GM21423 (cell line): ENCODE measurements around the gene PLA2G5.
"Not testable (repeated sequence)": the region's sequence is repeated elsewhere in the genome, so short reads cannot be mapped to it uniquely, and the experiment has no call there.

ENCODE experiments used
- ATAC-seq: cut with Tn5 transposase; IDR thresholded peaks from one replicate; pipeline ENCODE4 v1.9.1; 2021; ENCODE audit warnings: mild to moderate bottlenecking, moderate library complexity; ENCODE audit not compliant: unreplicated experiment

The PLA2G5 gene

GRCh38 chr1:20069874-20070273, at the start of gene PLA2G5:
Gene PLA2G5, plus strand, starts transcription at chr1:20070194. Its CDS starts 14,637 bp downstream, at chr1:20084831.
- no peak for ATAC-seq

GRCh38 chr1:20028125-20028524, 41.9 kb upstream of the PLA2G5 start:
- ATAC-seq, result no peak

- ATAC-seq, result no peak
Observed at GRCh38 chr1:20028726-20029125, 41.3 kb upstream of the PLA2G5 start.

DNA sequence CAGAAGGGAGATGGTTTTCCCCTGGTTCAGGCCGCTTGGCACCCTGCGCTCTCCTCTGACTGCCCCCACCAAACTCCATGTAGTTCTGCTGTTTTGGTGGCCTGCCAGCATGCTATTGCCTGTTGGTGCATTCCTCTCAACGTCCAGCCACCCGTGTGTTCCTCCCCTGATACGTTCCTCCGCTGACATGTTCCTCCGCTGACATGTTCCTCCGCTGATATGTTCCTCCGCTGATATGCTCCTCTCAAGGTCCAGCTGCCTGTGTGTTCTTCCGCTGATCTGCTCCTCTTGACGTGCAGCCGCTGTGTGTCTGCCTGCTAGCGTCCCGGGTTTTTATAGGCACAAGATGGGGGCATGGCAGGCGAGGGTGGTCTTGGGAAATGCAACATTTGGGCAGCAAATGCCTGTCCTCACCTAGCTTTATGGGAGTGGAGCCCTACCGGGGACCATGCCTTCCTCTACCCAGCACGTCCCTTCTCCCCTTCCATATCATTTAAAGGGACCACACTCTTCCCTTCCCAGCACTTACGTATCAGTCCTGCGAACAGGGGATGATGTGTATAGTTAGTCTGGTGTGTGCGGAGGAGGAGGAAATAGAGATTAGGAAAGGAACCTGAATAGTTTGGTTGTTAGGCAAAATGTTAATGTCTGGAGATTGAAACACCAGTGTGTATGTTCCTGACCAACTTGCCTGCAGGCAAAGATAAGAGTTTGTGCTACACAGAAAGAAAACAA, 40.6 kb upstream of the PLA2G5 start:
- no peak for ATAC-seq

GRCh38 chr1:20030436-20031151, 39.4 kb upstream of the PLA2G5 start:
- not testable (repeated sequence) for ATAC-seq

GRCh38 chr1:20031161-20031560, 38.8 kb upstream of the PLA2G5 start:
- ATAC-seq, result no peak

GRCh38 chr1:20031836-20032235, 38.2 kb upstream of the PLA2G5 start:
- no peak for ATAC-seq

DNA sequence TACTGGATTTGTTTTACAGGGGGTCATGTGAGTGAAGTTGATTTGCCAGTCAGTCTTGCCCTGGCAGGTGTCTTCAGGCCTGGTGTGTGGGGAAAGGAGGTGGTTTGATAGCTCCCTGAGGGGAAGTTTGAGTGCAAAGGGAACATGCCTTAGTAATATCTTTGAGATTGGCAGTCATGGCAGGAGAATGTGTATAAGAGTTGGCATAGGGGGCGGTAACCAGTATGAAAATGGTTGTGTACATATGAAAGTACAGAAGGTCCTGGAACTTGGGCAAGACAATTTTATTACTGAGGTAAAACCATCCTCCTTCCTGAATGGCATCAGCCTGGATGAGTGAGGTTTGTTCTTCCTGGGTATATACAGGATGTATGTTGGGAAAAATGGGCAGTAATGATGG, 37.6 kb upstream of the PLA2G5 start:
- no peak for ATAC-seq

DNA sequence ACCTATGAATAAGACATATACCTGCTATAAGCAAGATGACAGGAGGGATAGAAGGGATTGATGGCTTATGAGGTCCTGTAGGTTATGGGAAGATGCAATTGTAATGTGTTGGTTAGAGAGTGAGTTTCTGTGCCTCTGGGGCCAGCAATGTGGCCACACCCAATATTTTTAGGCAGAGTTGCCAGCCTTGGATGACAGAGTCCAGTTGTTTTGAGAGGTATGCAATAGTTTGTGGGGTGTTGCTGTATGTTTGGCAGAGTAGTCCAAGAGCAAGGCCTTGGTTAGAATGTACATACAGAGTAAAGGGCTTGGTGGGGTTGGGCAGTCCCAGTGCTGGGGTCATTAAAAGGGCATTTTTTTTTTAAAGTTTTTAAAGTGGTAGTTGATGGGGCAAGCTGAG, 36.6 kb upstream of the PLA2G5 start:
- ATAC-seq, result no peak

- ATAC-seq, result no peak
Observed at GRCh38 chr1:20035114-20035513, 34.9 kb upstream of the PLA2G5 start.

GRCh38 chr1:20037877-20038276, 32.1 kb upstream of the PLA2G5 start:
- no peak for ATAC-seq

- no peak for ATAC-seq
Observed at GRCh38 chr1:20047096-20047495, 22.9 kb upstream of the PLA2G5 start.

GRCh38 chr1:20048563-20048962, 21.4 kb upstream of the PLA2G5 start:
- no peak for ATAC-seq

DNA sequence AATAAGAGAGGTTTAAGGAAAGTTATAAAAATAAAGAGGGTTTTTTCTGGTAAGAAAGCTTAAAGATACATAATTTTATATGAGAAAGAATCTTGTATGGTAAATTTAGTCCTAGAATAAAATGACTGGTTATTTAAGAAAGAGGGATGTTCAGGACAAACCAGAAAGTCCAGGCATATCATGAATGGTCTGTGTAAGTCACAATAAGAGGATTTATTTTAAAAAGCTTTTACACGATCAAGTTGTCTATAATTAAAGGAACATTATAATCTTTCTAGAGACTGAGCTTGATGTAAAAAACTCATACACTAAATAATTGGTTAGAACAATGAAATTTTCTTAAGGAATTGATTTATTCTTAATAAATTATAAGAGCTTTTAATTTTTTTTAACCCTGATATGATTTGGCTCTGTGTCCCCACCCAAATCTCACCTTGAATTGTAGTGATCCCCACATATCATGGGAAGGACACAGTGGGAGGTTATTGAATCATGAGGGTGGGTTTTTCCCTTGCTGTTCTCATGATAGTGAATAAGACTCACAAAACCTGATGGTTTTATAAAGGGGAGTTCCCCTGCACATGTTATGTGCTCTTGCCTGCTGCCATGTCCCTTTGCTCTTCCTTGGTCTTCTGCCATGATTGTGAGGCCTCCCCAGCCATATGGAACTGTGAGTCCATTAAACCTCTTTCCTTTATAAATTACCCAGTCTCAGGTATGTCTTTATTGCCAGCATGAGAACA, 20.8 kb upstream of the PLA2G5 start:
- ATAC-seq, result not testable (repeated sequence)

- ATAC-seq, result no peak
Observed at GRCh38 chr1:20051218-20051829, 18.7 kb upstream of the PLA2G5 start.

DNA sequence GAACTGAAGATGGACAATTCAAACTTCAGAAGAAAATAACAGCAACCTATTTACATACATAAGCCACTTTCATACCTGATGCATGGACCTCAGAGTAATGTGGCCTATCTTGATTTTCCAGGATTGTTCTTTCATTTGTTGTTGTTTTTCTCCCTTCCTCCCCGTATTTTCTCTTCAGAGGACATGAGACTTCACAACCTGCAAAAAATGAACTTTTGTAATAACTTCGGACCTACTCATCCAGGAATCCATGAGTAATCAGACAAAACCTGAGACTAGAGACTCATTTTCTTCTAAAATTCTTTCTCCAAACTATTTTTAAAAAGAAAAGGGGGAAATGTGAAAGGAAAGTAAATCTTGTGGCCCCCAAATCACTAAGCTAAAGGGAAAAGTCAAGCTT, 17.6 kb upstream of the PLA2G5 start:
- no peak for ATAC-seq

DNA sequence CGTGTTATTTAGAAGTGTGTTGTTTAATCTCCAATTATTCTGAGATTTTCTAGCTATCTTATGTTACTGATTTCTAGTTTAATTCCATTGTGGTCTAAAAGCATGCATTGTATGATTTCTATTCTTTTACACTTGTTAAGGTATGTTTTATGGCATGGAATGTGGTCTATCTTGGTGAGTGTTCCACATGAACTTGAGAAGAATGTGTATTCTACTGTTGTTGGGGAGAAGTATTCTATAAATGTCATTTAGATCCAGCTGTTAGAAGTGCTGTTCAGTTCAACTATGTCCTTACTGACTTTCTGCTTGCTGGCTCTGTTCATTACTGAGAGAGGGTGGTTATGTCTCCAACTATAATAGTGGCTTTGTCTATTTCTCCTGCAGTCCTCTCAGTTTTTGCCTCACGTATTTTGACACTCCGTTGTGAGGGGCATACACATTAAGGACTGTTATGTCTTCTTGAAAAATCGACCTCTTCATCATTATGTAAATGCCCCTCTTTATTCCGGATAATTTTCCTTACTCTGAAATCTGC, 12.0 kb upstream of the PLA2G5 start:
- ATAC-seq, result no peak

- ATAC-seq, result no peak
Observed at GRCh38 chr1:20058531-20058930, 11.5 kb upstream of the PLA2G5 start.

DNA sequence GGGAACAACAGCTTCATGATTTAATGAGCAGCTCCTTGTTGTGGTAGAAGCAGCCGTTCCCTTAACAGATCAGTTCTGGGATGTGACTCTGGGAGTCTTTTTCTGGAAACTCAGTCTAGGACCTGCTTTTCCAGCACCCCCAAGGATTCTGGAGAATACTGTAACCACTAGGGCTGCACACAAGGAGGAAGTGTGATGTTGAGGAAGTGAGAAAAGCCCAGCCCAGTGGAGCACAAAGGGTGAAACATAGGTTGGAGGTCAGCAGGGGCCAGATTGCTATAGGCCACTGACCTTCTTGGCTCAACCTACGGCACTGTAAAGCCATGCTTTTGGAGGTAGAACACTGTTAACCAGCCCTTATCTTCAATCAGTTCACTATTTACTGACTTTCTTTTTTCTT, 10.1 kb upstream of the PLA2G5 start:
- no peak for ATAC-seq

DNA sequence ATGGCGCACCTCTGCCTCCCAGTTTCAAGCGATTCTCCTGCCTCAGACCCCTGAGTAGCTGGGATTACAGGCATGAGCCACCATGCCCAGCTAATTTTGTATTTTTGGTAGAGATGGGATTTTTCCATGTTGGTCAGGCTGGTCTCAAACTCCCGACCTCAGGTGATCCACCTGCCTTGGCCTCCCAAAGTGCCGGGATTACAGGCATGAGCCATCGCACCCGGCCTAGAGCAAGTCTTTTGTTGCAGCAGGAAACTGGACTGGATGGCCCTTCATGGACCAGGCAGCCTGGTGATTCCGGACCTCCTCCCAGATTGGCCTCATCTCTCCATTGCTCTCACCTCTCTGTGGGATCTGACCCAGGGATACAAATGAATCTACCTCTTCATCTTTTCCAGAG, 9.2 kb upstream of the PLA2G5 start:
- ATAC-seq, result not testable (repeated sequence)

- no peak for ATAC-seq
Observed at GRCh38 chr1:20061866-20062265, 8.1 kb upstream of the PLA2G5 start.
